OCI-LY7 (cell line): ENCODE measurements around the gene NUTM2A. TPM values are rescaled to one million over a fixed set of nuclear protein-coding genes. Genes with fewer than 3 reads are reported as not detected.
"Not testable (repeated sequence)": the region's sequence is repeated elsewhere in the genome, so short reads cannot be mapped to it uniquely, and the experiment has no call there.

Experiments used
- BruUV-seq: library from RNA; stranded (reverse); fragments of 400-500 nt; replicated peaks from 2 replicates; lab custom pipeline; 2021; lab: Mats Ljungman, UMichigan
- CTCF ChIA-PET: fragments of 300-600 bp; sonication (Branson Sonifier 250); formaldehyde crosslinking; loops from one replicate; lab custom pipeline; 2022; ENCODE audit warnings: antibody characterized with exemption; ENCODE audit not compliant: unreplicated experiment; lab: Charles Lee
- POLR2A ChIA-PET: fragments of 300-600 bp; sonication (Branson Sonifier 250); formaldehyde crosslinking; loops from one replicate; lab custom pipeline; 2022; ENCODE audit warnings: antibody characterized with exemption; lab: Charles Lee
- DNase-seq: peaks from one replicate; pipeline ENCODE4 v3.0.0-alpha.2; 2015; ENCODE audit warnings: low spot score
- H2AFZ ChIP-seq: fragments of 200-600 bp; sonication (generic), shearing (Covaris generic); 2 replicates; pipeline ENCODE4 v1.6.1; 2014; ENCODE audit warnings: mild to moderate bottlenecking, antibody characterized with exemption, low read length, moderate library complexity
- H3K27ac ChIP-seq: fragments of 200-600 bp; sonication (generic); 2 replicates; pipeline ENCODE4 v1.5.1; 2014; ENCODE audit warnings: mixed run types, low read depth, mild to moderate bottlenecking, moderate library complexity, low read length, inconsistent platforms; ENCODE audit not compliant: poor library complexity, severe bottlenecking
- H3K36me3 ChIP-seq: fragments of 200-600 bp; sonication (generic); 2 replicates; pipeline ENCODE4 v1.6.1; 2014; ENCODE audit warnings: mild to moderate bottlenecking, antibody characterized with exemption, low read length, moderate library complexity, mixed read lengths; ENCODE audit not compliant: insufficient read depth
- H3K4me1 ChIP-seq: fragments of 200-600 bp; sonication (generic); 2 replicates; pipeline ENCODE4 v1.5.1; 2014; ENCODE audit warnings: mild to moderate bottlenecking, low read length; ENCODE audit not compliant: insufficient read depth, poor library complexity, severe bottlenecking
- H3K4me2 ChIP-seq: fragments of 200-600 bp; sonication (generic); 2 replicates; pipeline ENCODE4 v1.6.1; 2014; ENCODE audit warnings: mild to moderate bottlenecking, low read length
- H3K4me3 ChIP-seq: fragments of 200-600 bp; sonication (generic); 2 replicates; pipeline ENCODE4 v1.5.1; 2014; ENCODE audit warnings: mild to moderate bottlenecking, low read depth, low read length; ENCODE audit not compliant: poor library complexity, severe bottlenecking
- H3K79me2 ChIP-seq: fragments of 200-600 bp; sonication (generic); 2 replicates; pipeline ENCODE4 v1.6.1; 2016; ENCODE audit warnings: low read depth, mild to moderate bottlenecking, low read length, moderate library complexity, mixed read lengths; ENCODE audit not compliant: insufficient read depth
- H3K9me2 ChIP-seq: fragments of 200-600 bp; sonication (generic); 2 replicates; pipeline ENCODE4 v1.6.1; 2016; ENCODE audit warnings: mild to moderate bottlenecking, low read length, mixed read lengths; ENCODE audit not compliant: insufficient read depth
- H3K9me3 ChIP-seq: fragments of 200-600 bp; sonication (generic); 2 replicates; pipeline ENCODE4 v1.6.1; 2014; ENCODE audit warnings: mild to moderate bottlenecking, mixed run types, low read length, mixed read lengths
- H4K20me1 ChIP-seq: fragments of 200-600 bp; sonication (generic); 2 replicates; pipeline ENCODE4 v1.6.1; 2014; ENCODE audit warnings: mild to moderate bottlenecking, antibody characterized with exemption, low read length, moderate library complexity, mixed read lengths; ENCODE audit not compliant: insufficient read depth
- intact Hi-C: fragments of 100-400 bp; cut with micrococcal nuclease; formaldehyde crosslinking; loops from one replicate; pipeline ENCODE4 v1.10.0; 2022; ENCODE audit not compliant: unreplicated experiment
- total RNA-seq, 2 experiments: library from RNA; depleted of rRNA in 1 of 2; stranded (reverse); fragments of >200 nt in 1 of 2; shearing (Covaris generic) in 1 of 2; gene quantifications; 2 replicates each; pipeline ENCODE4 v1.2.3, GENCODE V29; 2014 to 2022

NUTM2A gene
- total RNA-seq, 2 experiments from 2014 or later, result 0.41 to 0.97 TPM

GRCh38 chr10:87237244-87237643 lies 12.0 kb downstream of the NUTM2A start:
- CTCF ChIA-PET, POLR2A ChIA-PET, H2AFZ ChIP-seq, H3K36me3 ChIP-seq, H3K9me3 ChIP-seq, H3K4me3 ChIP-seq, H3K4me1 ChIP-seq, H3K79me2 ChIP-seq, H3K9me2 ChIP-seq, DNase-seq, H4K20me1 ChIP-seq, intact Hi-C loops, BruUV-seq, H3K27ac ChIP-seq, H3K4me2 ChIP-seq: not testable (repeated sequence)

GRCh38 chr10:87239346-87239808 lies 14.1 kb downstream of the NUTM2A start:
- H3K27ac ChIP-seq, H3K4me1 ChIP-seq, CTCF ChIA-PET, H3K4me2 ChIP-seq, DNase-seq, H3K36me3 ChIP-seq, H4K20me1 ChIP-seq, H3K9me3 ChIP-seq, POLR2A ChIA-PET, H3K79me2 ChIP-seq, intact Hi-C loops, H3K4me3 ChIP-seq, BruUV-seq, H2AFZ ChIP-seq, H3K9me2 ChIP-seq: not testable (repeated sequence)

DNA sequence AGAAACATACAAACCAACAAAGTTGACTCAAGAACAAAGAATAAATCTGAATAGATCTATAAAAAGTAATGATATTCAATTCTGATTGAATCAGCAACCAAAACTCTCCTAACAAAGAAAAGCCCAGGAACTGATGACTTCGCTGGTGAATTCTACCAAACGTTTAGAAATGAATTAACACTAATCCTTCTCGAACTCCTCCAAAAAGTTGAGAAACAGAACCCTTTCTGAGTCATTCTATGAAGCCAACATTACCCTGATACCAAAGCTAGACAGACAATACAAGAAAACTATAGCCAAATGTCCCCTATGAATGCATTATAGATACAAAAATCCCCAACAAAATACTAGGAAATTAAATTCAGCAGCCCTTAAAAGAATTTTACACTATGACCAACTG lies 16.9 kb downstream of the NUTM2A start:
- H3K4me1 ChIP-seq, H3K4me3 ChIP-seq, H4K20me1 ChIP-seq, H3K36me3 ChIP-seq, POLR2A ChIA-PET, H3K27ac ChIP-seq, CTCF ChIA-PET, H3K9me3 ChIP-seq, H3K79me2 ChIP-seq, intact Hi-C loops, H2AFZ ChIP-seq, DNase-seq, BruUV-seq, H3K9me2 ChIP-seq, H3K4me2 ChIP-seq: not testable (repeated sequence)

GRCh38 chr10:87247335-87247734 lies 22.1 kb downstream of the NUTM2A start:
- H3K4me1 ChIP-seq, H3K27ac ChIP-seq, H2AFZ ChIP-seq, POLR2A ChIA-PET, H3K9me2 ChIP-seq, DNase-seq, H3K9me3 ChIP-seq, BruUV-seq, H3K79me2 ChIP-seq, H4K20me1 ChIP-seq, intact Hi-C loops, H3K36me3 ChIP-seq, H3K4me2 ChIP-seq, H3K4me3 ChIP-seq, CTCF ChIA-PET: not testable (repeated sequence)

GRCh38 chr10:87248818-87249353 lies 23.6 kb downstream of the NUTM2A start:
- H3K4me2 ChIP-seq, intact Hi-C loops, H3K9me3 ChIP-seq, POLR2A ChIA-PET, H3K36me3 ChIP-seq, CTCF ChIA-PET, H4K20me1 ChIP-seq, H3K4me1 ChIP-seq, H3K9me2 ChIP-seq, DNase-seq, H3K79me2 ChIP-seq, H3K27ac ChIP-seq, BruUV-seq, H3K4me3 ChIP-seq, H2AFZ ChIP-seq: not testable (repeated sequence)

DNA sequence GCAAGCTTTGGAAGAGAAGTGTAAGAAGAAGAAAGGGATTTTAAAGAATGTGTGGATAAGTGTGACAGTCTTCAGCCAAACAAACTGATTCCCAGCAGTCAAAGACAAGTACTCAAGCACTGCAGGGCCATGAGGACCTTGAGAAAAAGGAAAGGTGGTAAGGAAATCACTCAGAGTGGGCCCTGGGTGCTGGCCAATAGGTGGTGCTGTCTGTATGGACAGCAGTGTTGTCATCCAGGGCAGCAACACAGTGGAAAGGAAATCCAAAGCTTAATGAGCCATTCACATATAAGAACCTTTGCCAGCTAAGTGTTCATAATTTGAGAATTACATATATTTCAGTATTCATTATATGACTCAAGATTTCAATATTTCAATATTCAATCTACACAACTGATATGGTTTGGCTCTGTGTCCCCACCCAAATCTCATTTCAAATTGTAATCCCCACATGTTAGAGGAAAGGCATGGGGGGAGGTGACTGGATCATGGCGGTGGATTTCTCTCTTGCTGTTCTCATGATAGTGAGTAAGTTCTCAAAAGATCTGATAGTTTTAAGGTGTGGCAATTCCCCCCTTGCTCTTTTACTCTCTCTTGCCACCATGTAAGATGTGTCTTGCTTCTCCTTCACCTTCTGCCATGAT lies 55.6 kb downstream of the NUTM2A start:
- DNase-seq, H3K4me2 ChIP-seq, intact Hi-C loops, H3K4me1 ChIP-seq, H3K9me2 ChIP-seq, H4K20me1 ChIP-seq, H3K36me3 ChIP-seq, H3K4me3 ChIP-seq, POLR2A ChIA-PET, H2AFZ ChIP-seq, H3K9me3 ChIP-seq, CTCF ChIA-PET, H3K27ac ChIP-seq, H3K79me2 ChIP-seq: not testable (repeated sequence)
- TSS peak; percentile 36 for BruUV-seq
